Activated naive CD8-positive, alpha-beta T cell treated with anti-CD3 and anti-CD28 coated beads for 36 hours (primary cell): ENCODE results near the gene BIRC7. TPM values are rescaled to one million over a fixed set of nuclear protein-coding genes. Genes with fewer than 3 reads are reported as not detected.
A peak's percentile ranks its signal among the peaks of the same experiment; 100 is the strongest.

Experiments
- DNase-seq: peaks from one replicate; pipeline ENCODE4 v3.0.0; 2021
- H3K27ac Mint-ChIP-seq: one replicate; pipeline ENCODE4 v1.8.0; 2022; ENCODE audit warnings: mild to moderate bottlenecking, moderate library complexity, mixed read lengths
- H3K27me3 Mint-ChIP-seq: one replicate; pipeline ENCODE4 v1.8.0; 2022; ENCODE audit warnings: mild to moderate bottlenecking, mixed read lengths
- H3K36me3 Mint-ChIP-seq: one replicate; pipeline ENCODE4 v1.8.0; 2021; ENCODE audit warnings: mild to moderate bottlenecking, mixed read lengths
- H3K4me1 Mint-ChIP-seq: one replicate; pipeline ENCODE4 v1.8.0; 2021; ENCODE audit warnings: mixed read lengths
- H3K4me3 Mint-ChIP-seq: one replicate; pipeline ENCODE4 v1.8.0; 2022; ENCODE audit warnings: mild to moderate bottlenecking, moderate library complexity, mixed read lengths
- H3K9me3 Mint-ChIP-seq: one replicate; pipeline ENCODE4 v1.8.0; 2022; ENCODE audit warnings: mixed read lengths
- total RNA-seq, 2 experiments: library from RNA; stranded (reverse); gene quantifications; one replicate each; pipeline ENCODE4 v1.2.3, GENCODE V29; 2021

The BIRC7 gene
- total RNA-seq: under 1 TPM; 0.23 to 0.34 TPM

DNA sequence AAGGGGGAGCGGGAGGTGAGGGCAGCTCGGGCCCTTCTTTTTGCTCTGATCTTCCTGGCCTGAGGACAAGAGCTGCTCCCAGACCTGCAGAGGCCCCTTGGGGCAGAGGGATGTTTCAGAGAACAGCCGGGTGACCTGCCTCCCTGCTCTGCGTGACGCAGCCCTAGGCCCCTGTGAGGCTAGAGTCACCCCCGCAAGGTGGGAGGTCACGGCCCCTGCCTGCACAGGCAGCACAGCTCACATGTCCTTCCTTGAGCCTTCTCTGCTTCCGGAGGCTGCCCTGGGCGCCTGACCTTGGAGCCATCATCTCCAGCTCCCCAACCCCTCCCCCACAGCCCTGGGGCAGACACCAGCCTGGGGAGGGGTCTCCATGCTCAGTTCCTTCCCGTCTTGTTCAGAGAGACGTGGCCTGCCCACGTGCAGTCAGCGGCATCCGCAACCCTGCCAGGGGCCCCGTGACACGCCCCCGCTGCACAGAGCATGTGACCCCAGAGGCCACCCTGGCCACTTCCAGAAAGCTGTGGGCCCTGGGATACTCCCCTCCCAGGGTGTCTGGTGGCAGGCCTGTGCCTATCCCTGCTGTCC, at the start of gene BIRC7:
BIRC7 (plus strand) TSS at position 507 of the 585 bp plus-strand sequence. CDS start 192 bp downstream, outside the sequence.
- no peak within 1 kb of the TSS for H3K27ac Mint-ChIP-seq
- H3K27me3 Mint-ChIP-seq: peaks cover 39% of the 10 kb centered on the region
- H3K36me3 Mint-ChIP-seq: no peaks in the 10 kb centered on the region
- peaks cover 2% of the 10 kb centered on the region for H3K4me1 Mint-ChIP-seq
- no peak within 1 kb of the TSS for H3K4me3 Mint-ChIP-seq
- no peak for DNase-seq
- no peaks in the 10 kb centered on the region for H3K9me3 Mint-ChIP-seq

- no peaks in the 10 kb centered on the region for H3K4me1 Mint-ChIP-seq
- H3K4me3 Mint-ChIP-seq: no peak overlapping the region
- H3K9me3 Mint-ChIP-seq: no peaks in the 10 kb centered on the region
- H3K27me3 Mint-ChIP-seq: peaks cover 12% of the 10 kb centered on the region
- DNase-seq: no peak
- H3K36me3 Mint-ChIP-seq: no peaks in the 10 kb centered on the region
- no peak overlapping the region for H3K27ac Mint-ChIP-seq
These were observed 49.6 kb upstream of the BIRC7 start for GRCh38 chr20:63186084-63186483.

DNA sequence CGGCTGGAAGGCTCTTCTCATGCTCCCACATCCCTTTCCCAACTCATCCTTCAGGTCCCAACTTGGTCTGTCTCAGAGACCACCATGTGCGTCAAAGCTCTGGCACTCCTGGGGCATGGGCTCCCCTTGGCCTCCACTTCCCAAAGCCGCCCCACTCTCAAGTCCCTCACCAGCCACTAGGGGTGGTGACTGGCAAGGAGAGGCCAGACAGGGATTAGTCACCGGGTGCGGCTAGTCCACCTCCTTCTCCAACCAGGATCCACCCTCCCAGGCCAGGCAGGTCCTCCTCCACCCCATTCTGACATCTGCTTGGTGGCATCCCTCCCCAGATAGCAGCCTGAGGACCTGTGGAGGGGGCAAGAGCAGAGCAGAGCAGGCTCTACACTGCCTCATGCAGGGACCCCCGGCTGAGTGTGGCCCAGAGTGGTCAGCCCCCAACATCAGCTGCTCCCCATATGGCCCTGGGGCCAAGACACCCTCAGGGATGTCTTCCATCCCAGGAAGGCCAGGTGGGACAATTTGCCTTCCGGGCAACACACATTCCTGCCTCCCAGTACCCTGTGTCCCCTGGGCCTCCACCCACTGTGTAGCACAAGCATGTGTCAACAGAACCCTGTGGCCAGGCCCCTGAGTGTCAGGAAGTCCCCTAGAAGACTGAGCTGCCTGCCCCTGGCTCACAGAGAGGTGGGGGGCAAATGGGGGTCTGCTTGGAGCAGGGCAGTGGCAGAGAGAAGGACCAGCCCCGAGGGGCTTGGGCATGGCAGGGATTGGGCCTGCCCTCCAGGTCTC, 49.0 kb upstream of the BIRC7 start:
- Mint-ChIP-seq H3K4me1 (no peaks in the 10 kb centered on the region), H3K36me3 (no peaks in the 10 kb centered on the region), H3K9me3 (no peaks in the 10 kb centered on the region), H3K27me3 (peaks cover 9% of the 10 kb centered on the region), H3K27ac (no peak overlapping the region), H3K4me3 (no peak overlapping the region)
- DNase-seq: no peak

DNA sequence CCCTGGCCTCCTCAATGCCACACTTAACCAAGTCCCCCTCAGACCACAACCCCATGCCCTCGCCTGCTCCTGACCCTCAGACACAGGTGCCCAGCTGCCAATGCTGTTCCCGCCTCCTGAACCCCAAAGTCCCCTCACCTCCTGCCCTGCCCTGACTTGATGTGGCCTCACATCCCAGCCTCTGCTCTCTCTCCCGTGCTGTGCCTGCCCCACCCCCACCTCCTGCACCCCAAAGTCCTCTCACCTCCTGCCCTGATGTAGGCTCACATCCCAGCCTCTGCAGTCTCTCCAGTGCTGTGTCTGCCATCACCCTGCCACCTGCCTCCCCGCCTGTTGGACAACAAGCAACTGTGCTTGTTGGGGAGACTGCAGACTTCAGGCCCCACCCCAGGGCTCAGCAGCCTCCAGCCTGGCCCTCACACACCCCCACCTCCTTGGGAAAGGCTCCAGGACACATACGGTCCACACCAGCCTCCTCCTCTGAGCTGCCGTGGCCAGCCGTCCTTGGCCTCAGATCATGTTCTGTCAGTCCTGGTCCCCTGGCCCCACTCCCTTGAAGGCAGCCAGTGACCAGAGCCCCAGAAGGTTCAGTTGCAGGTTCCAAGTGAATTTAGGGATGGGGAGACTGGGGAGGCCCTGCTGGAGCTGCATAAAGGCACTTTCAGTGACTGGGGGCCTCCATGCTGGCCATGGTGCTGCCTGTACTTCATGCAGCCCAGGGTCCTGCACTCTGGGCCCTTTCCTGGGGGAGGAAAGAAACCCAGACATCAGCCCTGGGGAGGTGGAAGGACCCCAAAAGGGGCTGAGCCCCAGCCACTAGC, 48.2 kb upstream of the BIRC7 start:
- no peaks in the 10 kb centered on the region for H3K9me3 Mint-ChIP-seq
- no peak overlapping the region for H3K27ac Mint-ChIP-seq
- no peak for DNase-seq
- H3K27me3 Mint-ChIP-seq: peaks cover 1% of the 10 kb centered on the region
- no peaks in the 10 kb centered on the region for H3K36me3 Mint-ChIP-seq
- H3K4me3 Mint-ChIP-seq: no peak overlapping the region
- no peaks in the 10 kb centered on the region for H3K4me1 Mint-ChIP-seq

DNA sequence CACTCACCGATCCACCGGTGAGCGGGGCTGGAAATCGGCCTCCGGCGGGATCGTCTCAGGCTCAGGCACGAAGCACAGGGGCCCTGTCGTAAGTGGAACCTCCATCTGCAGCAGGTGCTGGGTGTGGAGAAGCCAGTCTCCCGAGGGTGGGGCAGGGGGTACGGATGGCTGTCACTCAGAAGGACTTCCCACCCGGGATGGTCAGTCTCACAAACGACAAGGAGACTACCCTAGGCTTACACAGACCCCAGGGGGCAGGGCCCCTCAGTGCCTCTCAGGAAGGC, 47.6 kb upstream of the BIRC7 start:
- H3K4me3 Mint-ChIP-seq: no peak overlapping the region
- no peaks in the 10 kb centered on the region for H3K9me3 Mint-ChIP-seq
- H3K27me3 Mint-ChIP-seq: no peaks in the 10 kb centered on the region
- H3K27ac Mint-ChIP-seq: no peak overlapping the region
- DNase-seq: no peak
- H3K36me3 Mint-ChIP-seq: no peaks in the 10 kb centered on the region
- H3K4me1 Mint-ChIP-seq: no peaks in the 10 kb centered on the region

DNA sequence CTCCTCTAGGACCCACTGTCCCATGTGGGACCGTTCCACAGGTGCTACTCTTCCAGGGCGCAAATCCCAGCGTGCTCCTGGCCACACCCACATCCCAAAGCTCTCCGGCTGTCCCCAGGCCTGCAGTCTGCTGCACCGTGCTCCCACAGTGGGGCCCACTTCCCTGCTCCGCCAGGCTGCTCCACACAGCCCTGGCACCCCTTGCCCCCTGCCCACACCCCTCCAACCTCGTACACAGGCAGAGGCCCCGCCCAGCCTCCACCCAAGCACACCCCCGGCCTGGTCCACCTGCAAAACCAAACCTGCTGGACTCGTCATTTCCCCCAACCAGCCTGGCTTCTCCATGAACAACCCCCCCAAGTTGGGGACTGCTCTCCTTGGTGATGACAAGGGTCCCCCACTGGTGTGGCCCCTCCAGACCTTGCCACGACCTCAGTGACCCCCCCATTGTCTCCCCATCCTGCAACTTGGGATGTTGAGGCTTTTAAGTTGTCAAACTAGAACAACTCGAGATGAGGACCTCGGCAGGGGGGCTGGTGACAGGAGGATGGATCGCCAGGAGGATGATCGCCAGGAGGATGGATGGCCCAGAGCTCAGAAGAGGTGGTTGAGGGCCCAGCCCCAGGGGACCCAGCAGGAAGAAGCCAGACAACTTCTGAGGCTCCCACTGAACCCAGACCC, 46.9 kb upstream of the BIRC7 start:
- H3K36me3 Mint-ChIP-seq: no peaks in the 10 kb centered on the region
- H3K27ac Mint-ChIP-seq: no peak overlapping the region
- H3K27me3 Mint-ChIP-seq: no peaks in the 10 kb centered on the region
- H3K4me3 Mint-ChIP-seq: no peak overlapping the region
- no peak for DNase-seq
- H3K4me1 Mint-ChIP-seq: no peaks in the 10 kb centered on the region
- no peaks in the 10 kb centered on the region for H3K9me3 Mint-ChIP-seq

GRCh38 chr20:63189322-63189642, 46.4 kb upstream of the BIRC7 start:
- Mint-ChIP-seq H3K36me3 (no peaks in the 10 kb centered on the region), H3K27me3 (no peaks in the 10 kb centered on the region), H3K4me3 (no peak overlapping the region), H3K27ac (no peak overlapping the region), H3K4me1 (no peaks in the 10 kb centered on the region), H3K9me3 (no peaks in the 10 kb centered on the region)
- DNase-seq: no peak

DNA sequence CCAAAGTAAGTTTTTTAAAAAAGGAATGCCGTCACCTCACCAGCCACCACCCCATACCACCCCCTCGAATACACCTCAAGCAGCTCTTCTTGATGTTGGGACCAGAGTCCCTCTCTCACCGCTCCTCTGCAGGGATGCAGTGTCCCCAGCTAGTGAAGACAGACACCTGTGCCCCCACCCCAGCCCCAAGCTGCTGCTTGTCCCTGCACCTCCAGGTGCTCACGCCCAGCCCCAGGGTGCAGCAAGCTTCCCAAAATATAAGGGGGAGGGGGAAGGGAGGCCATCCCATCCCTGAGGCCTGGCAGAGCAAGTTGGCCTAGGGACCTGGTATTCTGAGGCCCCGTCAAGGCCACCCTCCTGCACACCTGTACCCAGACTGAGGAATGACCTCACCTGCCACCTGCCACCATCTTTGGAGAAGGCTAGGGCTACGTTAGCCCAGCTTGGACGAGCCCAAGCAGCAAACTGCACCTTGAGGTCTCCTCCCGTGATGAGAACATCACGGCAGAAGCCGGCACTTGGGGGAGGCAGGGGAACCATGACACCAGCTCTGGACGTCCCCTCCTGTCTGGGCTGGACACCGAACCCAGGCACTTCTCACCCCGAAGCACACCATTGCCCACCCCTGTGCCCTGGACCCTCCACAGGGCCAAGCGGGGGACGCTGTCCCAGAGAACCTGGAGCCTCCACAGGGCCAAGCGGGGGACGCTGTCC, 45.7 kb upstream of the BIRC7 start:
- Mint-ChIP-seq H3K9me3 (no peaks in the 10 kb centered on the region), H3K27ac (no peak overlapping the region), H3K4me1 (no peaks in the 10 kb centered on the region), H3K27me3 (no peaks in the 10 kb centered on the region), H3K4me3 (no peak overlapping the region), H3K36me3 (peaks cover 3% of the 10 kb centered on the region)
- DNase-seq: no peak

- H3K9me3 Mint-ChIP-seq: no peaks in the 10 kb centered on the region
- no peak for DNase-seq
These were observed 44.9 kb upstream of the BIRC7 start for GRCh38 chr20:63190828-63191227.

DNA sequence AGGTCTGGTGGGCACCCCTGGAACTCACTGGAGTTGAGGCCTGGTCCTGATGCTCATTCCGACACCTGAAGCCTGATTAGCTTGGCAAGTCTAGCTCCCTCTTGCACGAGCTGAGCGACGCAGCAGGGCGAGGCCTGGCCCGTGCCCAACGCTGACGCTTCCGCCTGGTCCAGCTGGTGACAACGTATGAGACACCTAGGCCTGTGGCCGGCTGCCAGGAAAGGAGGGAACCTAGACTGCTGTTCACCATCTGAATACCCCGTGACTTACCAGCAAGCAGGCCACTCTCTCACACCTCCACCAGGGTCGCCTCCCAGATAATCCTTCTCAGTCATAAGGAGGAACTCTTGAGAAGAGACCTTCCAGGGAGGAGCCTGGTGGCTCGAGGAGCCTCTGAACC, 44.3 kb upstream of the BIRC7 start:
- no peak overlapping the region for H3K27ac Mint-ChIP-seq
- no peaks in the 10 kb centered on the region for H3K27me3 Mint-ChIP-seq
- H3K4me3 Mint-ChIP-seq: no peak overlapping the region
- H3K9me3 Mint-ChIP-seq: no peaks in the 10 kb centered on the region
- peaks cover 3% of the 10 kb centered on the region for H3K36me3 Mint-ChIP-seq
- H3K4me1 Mint-ChIP-seq: peaks cover 2% of the 10 kb centered on the region
- DNase-seq: no peak

More at GRCh38 chr20:63190828-63191227, 44.9 kb upstream of the BIRC7 start:
- Mint-ChIP-seq H3K4me3 (no peak overlapping the region), H3K36me3 (peaks cover 3% of the 10 kb centered on the region), H3K27ac (no peak overlapping the region), H3K27me3 (no peaks in the 10 kb centered on the region), H3K4me1 (no peaks in the 10 kb centered on the region)

GRCh38 chr20:63192721-63193120, 43.0 kb upstream of the BIRC7 start:
- no peak overlapping the region for H3K27ac Mint-ChIP-seq
- no peaks in the 10 kb centered on the region for H3K9me3 Mint-ChIP-seq
- peaks cover 10% of the 10 kb centered on the region for H3K36me3 Mint-ChIP-seq
- peaks cover 14% of the 10 kb centered on the region for H3K4me1 Mint-ChIP-seq
- DNase-seq: no peak
- no peaks in the 10 kb centered on the region for H3K27me3 Mint-ChIP-seq
- no peak overlapping the region for H3K4me3 Mint-ChIP-seq

DNA sequence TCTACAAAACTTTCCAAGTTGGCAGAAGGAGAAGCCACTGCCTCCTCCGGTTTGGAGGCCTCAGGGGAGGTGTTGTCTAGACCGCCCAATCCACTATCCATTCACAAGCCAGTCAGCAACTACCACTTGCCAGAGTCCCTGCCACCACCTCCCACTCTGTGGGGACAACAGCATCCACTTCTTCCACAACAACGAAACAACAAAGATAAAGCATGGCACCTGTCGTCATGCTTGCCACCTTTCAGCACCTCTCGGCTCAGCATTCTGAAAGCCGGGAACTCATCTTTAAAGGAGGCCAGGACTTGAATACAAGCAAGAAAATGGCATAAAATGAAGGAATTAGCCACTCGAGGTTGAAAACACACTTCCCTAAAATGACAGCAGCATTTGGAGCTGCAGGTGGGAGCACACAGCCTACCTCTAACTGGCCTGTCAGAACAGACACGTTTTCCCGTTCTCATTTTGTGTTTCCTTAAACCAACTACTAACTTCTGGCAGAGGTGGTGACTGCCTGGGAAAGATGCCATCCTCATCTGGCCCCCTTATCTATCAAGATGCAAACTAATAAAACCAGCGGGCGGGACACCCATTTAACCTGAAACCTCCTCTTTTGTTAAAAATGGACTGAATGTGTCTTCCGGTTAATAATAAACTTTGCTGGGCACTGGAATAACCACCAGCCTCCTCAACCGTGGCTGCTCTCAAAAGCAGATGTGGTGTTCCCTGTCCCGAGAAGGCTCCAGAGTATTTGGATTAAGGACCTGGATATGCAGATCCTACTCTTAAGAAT, 41.5 kb upstream of the BIRC7 start:
- H3K27me3 Mint-ChIP-seq: no peaks in the 10 kb centered on the region
- no peak overlapping the region for H3K27ac Mint-ChIP-seq
- H3K36me3 Mint-ChIP-seq: peaks cover 13% of the 10 kb centered on the region
- H3K4me3 Mint-ChIP-seq: no peak overlapping the region
- peaks cover 21% of the 10 kb centered on the region for H3K4me1 Mint-ChIP-seq
- no peak for DNase-seq
- no peaks in the 10 kb centered on the region for H3K9me3 Mint-ChIP-seq

DNA sequence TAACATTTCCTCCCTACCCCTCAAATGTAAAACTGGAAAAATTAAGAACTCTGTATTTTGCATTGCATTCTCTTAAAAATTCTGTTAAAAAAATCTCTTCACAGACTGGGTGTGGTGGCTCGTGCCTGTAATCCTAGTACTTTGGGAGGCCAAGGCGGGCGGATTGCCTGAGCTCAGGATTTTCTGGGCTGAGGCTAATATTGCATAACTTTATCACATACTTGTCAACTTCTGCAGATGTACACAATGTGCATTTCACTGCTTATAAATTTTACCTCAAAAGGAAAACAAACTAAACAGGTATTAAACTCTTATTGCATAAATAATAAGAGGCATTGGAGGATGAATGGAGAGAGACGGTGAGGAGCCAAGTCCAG, 40.9 kb upstream of the BIRC7 start:
- Mint-ChIP-seq H3K4me1 (peaks cover 25% of the 10 kb centered on the region), H3K27ac (no peak overlapping the region), H3K36me3 (peaks cover 15% of the 10 kb centered on the region), H3K9me3 (no peaks in the 10 kb centered on the region), H3K4me3 (no peak overlapping the region), H3K27me3 (no peaks in the 10 kb centered on the region)
- DNase-seq: no peak

DNA sequence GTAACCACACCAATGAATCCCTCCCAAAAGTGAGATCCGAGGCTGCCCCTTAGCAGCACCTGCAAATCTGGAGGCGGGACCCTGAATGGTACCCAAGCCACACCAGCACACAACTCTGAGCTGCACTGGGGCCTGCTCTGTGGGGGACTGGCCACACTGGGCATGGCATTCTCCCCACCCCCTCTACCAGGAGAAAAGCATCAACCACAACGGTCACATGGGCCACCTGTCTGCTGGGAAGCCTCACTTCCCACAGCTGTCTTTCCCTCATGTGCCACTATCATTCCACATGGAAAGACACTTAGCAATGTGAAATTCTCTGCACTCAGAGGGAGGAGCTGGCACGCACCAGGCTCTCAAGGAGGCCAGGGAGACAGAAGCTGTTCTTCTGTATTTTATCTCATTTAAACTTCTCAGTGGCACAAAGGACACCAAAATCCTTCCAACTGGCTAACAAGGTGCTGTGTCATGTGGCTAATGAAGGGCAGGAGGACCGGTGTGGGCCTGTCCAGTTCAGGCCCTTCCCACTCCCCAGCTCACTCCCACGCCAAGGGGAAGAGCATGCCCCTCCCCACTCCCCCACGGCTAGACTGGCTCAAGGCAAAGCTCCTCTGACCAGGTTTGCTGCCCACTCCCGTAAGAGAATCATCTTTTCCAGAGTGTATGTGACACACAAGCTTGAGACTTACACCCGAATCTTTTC, 38.8 kb upstream of the BIRC7 start:
- H3K4me3 Mint-ChIP-seq: no peak overlapping the region
- peaks cover 19% of the 10 kb centered on the region for H3K36me3 Mint-ChIP-seq
- no peaks in the 10 kb centered on the region for H3K9me3 Mint-ChIP-seq
- DNase-seq: no peak
- H3K4me1 Mint-ChIP-seq: peaks cover 31% of the 10 kb centered on the region
- H3K27me3 Mint-ChIP-seq: no peaks in the 10 kb centered on the region
- peak overlapping the region; percentile 54 for H3K27ac Mint-ChIP-seq
